Stimulated activated CD8-positive, alpha-beta memory T cell treated with anti-CD3 and anti-CD28 coated beads, Interleukin-15, amount 100 ng/mL, for 24 hours (primary cell): ENCODE data around the gene SLC37A3.
"Not testable (repeated sequence)": the region's sequence is repeated elsewhere in the genome, so short reads cannot be mapped to it uniquely, and the experiment has no call there.

Experiments used
- DNase-seq: peaks from one replicate; pipeline ENCODE4 v3.0.0-alpha.2; 2020; ENCODE audit warnings: low read depth

The SLC37A3 gene

DNA sequence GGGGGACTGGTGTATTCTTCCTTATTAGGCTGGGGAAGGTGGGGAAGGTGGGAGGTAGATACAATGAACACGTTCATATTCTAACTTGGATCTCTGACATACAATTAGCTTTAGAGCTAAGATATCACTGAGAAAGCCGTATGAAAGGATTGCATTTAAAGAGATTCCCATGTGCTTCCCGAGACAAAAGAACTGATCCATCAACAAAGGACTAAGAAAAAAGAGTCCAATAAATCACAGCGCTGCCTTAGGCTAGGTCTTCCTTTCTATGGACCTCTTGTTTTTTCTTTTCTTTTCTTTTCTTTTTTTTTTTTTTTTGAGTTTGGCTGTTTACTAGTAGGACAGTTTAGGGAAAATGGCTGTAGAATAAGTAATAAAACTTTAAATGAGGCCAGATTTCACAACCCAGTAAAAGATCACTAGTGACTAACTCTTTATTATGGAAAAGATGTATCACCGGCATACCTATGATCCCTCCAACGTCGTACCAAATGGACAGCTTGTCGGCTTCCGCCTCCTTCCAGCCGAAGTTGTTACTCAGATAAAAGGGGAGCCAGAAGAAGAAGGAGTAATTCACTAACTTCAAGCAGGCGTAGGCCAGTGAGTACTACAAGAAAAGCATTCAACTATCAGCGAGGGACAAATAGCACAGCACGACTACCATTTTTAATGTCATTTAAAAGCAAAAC lies 50.0 kb downstream of the SLC37A3 start:
- DNase-seq = no peak

DNA sequence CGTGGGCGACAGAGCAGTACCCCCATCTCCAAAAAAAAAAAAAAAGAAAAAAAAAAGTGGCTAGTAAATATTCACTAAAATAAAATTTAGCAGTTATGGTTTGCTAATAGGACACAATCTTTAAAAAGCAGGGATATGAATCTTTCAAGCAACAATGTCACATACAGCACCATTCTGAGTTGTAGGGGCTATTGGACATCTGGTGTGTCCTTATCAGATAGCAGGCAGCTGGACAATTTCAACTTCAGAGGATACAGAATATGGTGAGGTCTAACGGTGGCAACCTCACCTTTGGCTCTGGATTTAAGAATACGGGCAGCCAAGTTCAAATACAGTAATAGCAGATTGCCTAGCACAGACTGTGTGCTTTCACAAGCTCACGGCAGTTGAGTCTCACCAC lies 51.1 kb downstream of the SLC37A3 start:
- DNase-seq = no peak

- DNase-seq = no peak
These were observed 52.9 kb downstream of the SLC37A3 start for GRCh38 chr7:140345426-140345825.

GRCh38 chr7:140342727-140343514 lies 55.4 kb downstream of the SLC37A3 start:
- no peak for DNase-seq

GRCh38 chr7:140338959-140339358 lies 59.4 kb downstream of the SLC37A3 start:
- not testable (repeated sequence) for DNase-seq

GRCh38 chr7:140334341-140335057 lies 63.8 kb downstream of the SLC37A3 start:
- no peak for DNase-seq

- no peak for DNase-seq
These were observed 64.6 kb downstream of the SLC37A3 start for GRCh38 chr7:140333686-140334085.

- DNase-seq = no peak
These were observed 65.1 kb downstream of the SLC37A3 start for GRCh38 chr7:140333223-140333622.

- no peak for DNase-seq
These were observed 67.7 kb downstream of the SLC37A3 start for GRCh38 chr7:140330595-140330994.

DNA sequence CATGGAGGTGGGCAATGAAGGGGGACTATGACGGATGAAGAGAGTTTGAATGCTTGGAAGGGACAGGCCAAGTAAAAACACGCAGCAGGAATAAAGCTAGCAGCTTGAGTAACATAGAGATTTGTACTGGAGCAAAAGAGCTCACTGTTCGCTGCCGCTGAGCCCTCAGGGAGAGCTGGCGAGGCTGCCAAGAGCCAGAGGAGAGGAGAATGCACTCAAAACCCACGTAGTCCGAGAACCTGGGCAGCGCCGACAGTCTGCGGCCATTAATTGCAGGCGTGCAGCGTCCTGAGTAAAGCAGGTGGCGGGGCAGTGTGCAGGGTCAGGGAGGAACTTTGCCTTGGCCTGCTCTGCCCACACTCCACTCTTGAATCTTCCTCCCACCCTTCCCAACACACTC lies 68.2 kb downstream of the SLC37A3 start:
- no peak for DNase-seq

GRCh38 chr7:140327261-140327661 lies 71.1 kb downstream of the SLC37A3 start:
- DNase-seq = no peak

- no peak for DNase-seq
These were observed 72.0 kb downstream of the SLC37A3 start for GRCh38 chr7:140326116-140326928.

- no peak for DNase-seq
These were observed 72.7 kb downstream of the SLC37A3 start for GRCh38 chr7:140325600-140325999.

DNA sequence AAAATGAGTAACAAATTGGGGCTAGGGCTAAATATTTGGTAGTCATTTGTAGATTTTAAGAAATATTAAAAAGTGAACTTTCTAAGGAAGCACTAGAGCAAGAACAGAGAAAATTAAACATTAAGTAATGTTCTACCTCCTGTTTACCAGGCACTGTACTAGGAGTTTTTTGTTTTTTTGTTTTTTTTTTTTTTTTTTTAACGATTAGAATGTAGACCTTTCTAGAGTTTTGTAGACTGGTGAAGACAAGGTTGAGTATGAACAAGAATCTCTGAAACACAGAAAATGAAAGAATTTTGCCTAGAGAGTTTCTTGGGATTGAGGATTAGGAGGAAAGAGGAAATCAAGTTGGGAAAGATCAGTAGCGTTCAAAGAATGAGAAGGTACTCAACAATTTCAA lies 73.6 kb downstream of the SLC37A3 start:
- no peak for DNase-seq

- DNase-seq = no peak
These were observed 75.6 kb downstream of the SLC37A3 start for GRCh38 chr7:140322759-140323158.

DNA sequence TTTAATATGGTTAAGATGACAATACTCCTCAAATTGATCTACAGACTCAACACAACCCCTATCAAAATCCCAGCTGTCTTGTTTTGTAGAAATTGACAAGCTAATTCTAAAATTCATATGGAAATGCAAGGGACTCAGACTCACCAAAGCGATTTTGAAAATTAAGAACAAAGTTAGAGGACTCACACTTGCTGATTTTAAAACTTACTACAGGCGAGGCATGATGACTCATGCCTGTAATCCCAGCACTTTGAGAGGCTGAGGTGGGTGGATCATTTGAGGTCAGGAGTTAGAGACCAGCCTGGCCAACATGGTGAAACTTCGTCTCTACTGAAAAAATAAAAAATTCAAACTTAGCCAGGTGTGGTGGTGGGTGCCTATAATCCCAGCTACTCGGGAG lies 78.3 kb downstream of the SLC37A3 start:
- not testable (repeated sequence) for DNase-seq

DNA sequence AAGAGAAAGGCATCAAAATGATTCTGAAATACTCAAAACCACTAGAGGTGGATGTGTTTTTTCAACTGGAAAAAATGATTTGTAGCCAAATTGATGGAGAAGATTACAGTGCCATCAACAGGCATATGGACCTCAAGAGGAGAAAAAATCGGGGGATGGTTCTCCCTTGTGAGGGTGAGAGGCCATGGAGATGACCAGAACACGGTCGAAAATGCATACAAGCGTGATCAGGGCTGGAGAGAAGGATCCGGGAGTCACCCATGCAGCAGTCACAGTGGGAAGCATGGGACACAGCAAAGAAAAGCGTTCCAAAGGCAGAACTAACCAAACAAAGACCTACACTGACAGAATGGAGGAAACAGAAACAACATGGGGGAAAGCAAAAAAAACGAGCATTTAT lies 80.3 kb downstream of the SLC37A3 start:
- DNase-seq = no peak

DNA sequence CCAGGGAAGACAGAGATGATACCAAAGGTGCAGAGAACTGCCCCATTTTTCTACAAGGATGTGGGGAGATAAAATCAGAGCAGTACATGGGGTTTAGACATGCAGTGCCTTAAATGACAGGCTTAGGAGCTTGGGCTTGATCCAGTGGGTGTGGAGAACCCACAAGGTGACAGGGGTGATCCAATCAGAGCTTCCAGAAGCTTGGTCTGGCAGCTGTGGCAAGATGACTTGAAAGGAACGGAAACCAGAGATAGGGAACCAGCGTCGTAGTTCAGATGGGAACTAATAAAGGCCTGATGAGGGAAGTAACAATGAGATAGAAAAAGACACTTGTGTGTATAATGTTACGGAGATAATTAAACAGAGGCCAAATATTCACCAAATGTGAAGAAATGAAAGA lies 80.7 kb downstream of the SLC37A3 start:
- no peak for DNase-seq

DNA sequence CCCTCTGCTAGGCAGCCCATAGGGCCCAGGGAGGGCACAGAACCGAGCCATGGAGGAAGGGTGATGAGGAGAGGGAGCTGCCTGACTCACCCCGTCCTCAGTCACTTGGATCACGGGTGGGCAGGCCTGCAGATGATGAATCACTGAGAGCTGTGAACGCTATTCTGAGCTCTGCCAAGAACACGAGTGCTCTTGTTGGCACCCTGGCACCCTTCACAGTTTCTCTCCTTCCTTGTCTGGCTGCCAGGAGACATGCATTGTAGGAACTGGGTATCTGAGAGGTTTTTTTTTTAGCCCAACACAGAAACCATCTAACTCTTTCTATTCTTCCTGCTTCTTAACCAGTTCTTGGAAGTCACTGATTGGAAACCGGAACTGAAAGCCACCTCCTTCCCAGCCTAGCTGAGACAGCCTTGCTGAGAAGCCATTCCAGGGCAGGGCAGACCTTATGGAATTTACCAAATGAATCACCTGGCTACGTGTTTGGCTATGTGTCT lies 82.1 kb downstream of the SLC37A3 start:
- DNase-seq = no peak

DNA sequence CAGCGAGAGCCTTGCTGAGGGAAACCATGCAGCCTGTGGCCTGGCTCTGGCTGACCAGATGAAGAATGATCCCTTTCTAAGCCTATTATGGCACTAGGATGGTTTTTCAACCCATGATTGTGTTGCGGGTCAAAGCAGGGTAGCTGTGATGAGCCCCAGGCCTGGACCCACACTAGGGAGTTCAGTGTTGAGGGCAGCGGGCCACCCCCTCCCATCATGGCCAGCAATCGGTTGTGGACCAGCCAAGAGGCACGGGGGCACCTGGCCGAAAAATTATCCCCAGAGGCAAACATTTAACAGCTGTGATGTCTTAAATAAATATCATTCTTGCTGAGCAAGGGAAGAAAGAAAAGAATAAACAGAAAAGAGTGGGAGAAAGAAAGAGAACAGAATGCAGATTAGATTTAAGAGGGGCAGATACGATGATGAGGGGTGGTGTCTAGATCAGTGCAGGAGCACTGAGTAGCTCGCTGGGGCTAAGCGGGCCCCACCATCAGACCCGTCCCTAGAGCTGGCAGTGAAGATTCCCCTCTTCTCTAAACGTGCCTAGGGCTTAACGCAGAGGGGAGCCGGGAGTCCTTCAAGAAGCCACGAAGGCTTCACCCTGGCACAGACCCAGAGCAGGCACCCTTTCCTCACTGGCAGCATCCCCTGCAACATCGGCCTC lies 82.7 kb downstream of the SLC37A3 start:
- DNase-seq = no peak
